HepG2 (cell line): ENCODE data around the gene ARID5B. TPM values are rescaled to one million over a fixed set of nuclear protein-coding genes. Genes with fewer than 3 reads are reported as not detected.

Source experiments
- ATAC-seq: fragments of 200-7000 bp; cut with Tn5 transposase; 3 replicates; pipeline ENCODE4 v1.9.1; 2020; ENCODE audit warnings: mild to moderate bottlenecking, moderate library complexity
- BruUV-seq: library from RNA; stranded (reverse); fragments of 400-500 nt; replicated peaks from 2 replicates; lab custom pipeline; 2021; lab: Mats Ljungman, UMichigan
- CTCF ChIA-PET: fragments of 300-600 bp; formaldehyde crosslinking; extraction: SDS; loops from one replicate; lab custom pipeline; 2021; ENCODE audit warnings: low total read pairs, inconsistent platforms, low intra/inter-chr PET ratio; lab: Yijun Ruan, JAX
- POLR2A ChIA-PET: fragments of 350-600 bp; sonication (Branson Sonifier 250); formaldehyde crosslinking; loops from one replicate; lab custom pipeline; 2020; ENCODE audit warnings: antibody characterized with exemption, inconsistent platforms; lab: Yijun Ruan, JAX
- DNase-seq: peaks from one replicate; pipeline ENCODE4 v3.0.0-alpha.2; 2015; ENCODE audit warnings: low spot score
- FAIRE-seq: peaks from 3 replicates; lab custom pipeline; 2011; peaks lifted over from hg19 to GRCh38; lab: Jason Lieb, UNC
- H2AFZ ChIP-seq: one replicate; pipeline ENCODE4 v1.6.1; 2011; ENCODE audit warnings: low read length, inconsistent platforms
- H3K27ac ChIP-seq: fragments of 300-600 bp; 3 replicates; pipeline ENCODE4 v1.8.0; 2011; ENCODE audit warnings: mixed run types, mild to moderate bottlenecking, mixed read lengths, low read length, inconsistent platforms; ENCODE audit not compliant: insufficient read depth; ENCODE audit errors: extremely low read length
- H3K27me3 ChIP-seq, 2 experiments: fragments of 200-600 bp in 1 of 2; 2 replicates in 1 of 2; 3 replicates in 1 of 2; pipeline versions ENCODE4 v1.6.0 to v1.8.0; 2011; ENCODE audit warnings: low read length in 2 of 2, mild to moderate bottlenecking in 2 of 2, moderate library complexity in 2 of 2, inconsistent platforms in 1 of 2; ENCODE audit not compliant: insufficient read depth in 2 of 2, control insufficient read depth in 1 of 2
- H3K36me3 ChIP-seq, 2 experiments: fragments of 200-600 bp in 1 of 2; replicated peaks in 1 of 2; 2 replicates in 1 of 2; 3 replicates in 1 of 2; pipeline versions ENCODE4 v1.5.1 to v1.8.0; 2011; ENCODE audit warnings: low read length in 2 of 2, inconsistent platforms in 1 of 2; ENCODE audit not compliant: insufficient read depth in 2 of 2, control insufficient read depth in 1 of 2
- H3K4me1 ChIP-seq: 2 replicates; pipeline ENCODE4 v1.5.1; 2012; ENCODE audit warnings: low read length, inconsistent platforms; ENCODE audit not compliant: insufficient read depth
- H3K4me2 ChIP-seq: 2 replicates; pipeline ENCODE4 v1.6.0; 2011; ENCODE audit warnings: low read depth, low read length, inconsistent platforms
- H3K4me3 ChIP-seq, 3 experiments: fragments of 200-600 bp in 1 of 3; sonication (generic), shearing (Covaris generic) in 1 of 3; replicated peaks in 1 of 3; 2 replicates each; pipeline ENCODE4 v1.5.1; 2011 to 2016; ENCODE audit warnings: low read length in 3 of 3, inconsistent platforms in 2 of 3, low read depth in 2 of 3, mild to moderate bottlenecking in 2 of 3, control low read depth in 1 of 3, mixed read lengths in 1 of 3; ENCODE audit not compliant: insufficient read depth in 1 of 3
- H3K79me2 ChIP-seq: one replicate; pipeline ENCODE4 v1.6.1; 2011; ENCODE audit warnings: low read length, inconsistent platforms; ENCODE audit not compliant: insufficient read depth
- H3K9ac ChIP-seq: 2 replicates; pipeline ENCODE4 v1.6.0; 2011; ENCODE audit warnings: mild to moderate bottlenecking, low read depth, low read length, inconsistent platforms; ENCODE audit not compliant: insufficient read depth
- H3K9me3 ChIP-seq: 2 replicates; pipeline ENCODE4 v1.5.1; 2012; ENCODE audit warnings: mild to moderate bottlenecking, low read length
- H4K20me1 ChIP-seq: 2 replicates; pipeline ENCODE4 v1.6.0; 2011; ENCODE audit warnings: inconsistent platforms, mild to moderate bottlenecking, low read length, moderate library complexity; ENCODE audit not compliant: insufficient read depth
- CBX5 ChIP-seq: sonication (generic); formaldehyde crosslinking; IDR thresholded peaks from 2 replicates; pipeline ENCODE4 v1.4.0; 2020; ENCODE audit warnings: missing genetic modification reagents, borderline replicate concordance
- ISL2 ChIP-seq: sonication (generic); formaldehyde crosslinking; IDR thresholded peaks from 2 replicates; pipeline ENCODE4 v1.5.0; 2020; ENCODE audit warnings: missing genetic modification reagents
- MBD4 ChIP-seq: IDR thresholded peaks from 2 replicates; pipeline ENCODE4 v1.6.1; 2012; ENCODE audit warnings: low read length, inconsistent platforms, borderline replicate concordance
- NBN ChIP-seq: fragments of 450-650 bp; conservative IDR thresholded peaks from 2 replicates; pipeline ENCODE4 v1.6.1; 2017
- PPARG ChIP-seq: conservative IDR thresholded peaks from 2 replicates; pipeline ENCODE4 v1.6.1; 2016; ENCODE audit warnings: missing biosample characterization, missing genetic modification reagents
- REL ChIP-seq: sonication (generic); formaldehyde crosslinking; conservative IDR thresholded peaks from 2 replicates; pipeline ENCODE4 v1.8.0; 2022; ENCODE audit warnings: mild to moderate bottlenecking, missing genetic modification reagents, moderate library complexity
- SIN3A ChIP-seq: IDR thresholded peaks from 2 replicates; pipeline ENCODE4 v1.6.1; 2011; ENCODE audit warnings: low read depth, mild to moderate bottlenecking, control low read depth, low read length, borderline replicate concordance
- SOX5 ChIP-seq: IDR thresholded peaks from 2 replicates; pipeline ENCODE4 v1.6.1; 2016; ENCODE audit warnings: borderline replicate concordance
- SRSF9 ChIP-seq: fragments of 200-400 bp; formaldehyde crosslinking; IDR thresholded peaks from 2 replicates; pipeline ENCODE4 v1.6.1; 2018; ENCODE audit warnings: borderline replicate concordance, mild to moderate bottlenecking, low read depth, low read length; ENCODE audit not compliant: insufficient read depth, poor library complexity, severe bottlenecking
- ZBTB40 ChIP-seq, 2 experiments: fragments of 450-650 bp in 1 of 2; sonication (generic) in 1 of 2; formaldehyde crosslinking in 1 of 2; IDR thresholded peaks; 2 replicates each; pipeline versions ENCODE4 v1.6.1 to v1.8.0; 2016 to 2022; ENCODE audit warnings: antibody characterized with exemption in 1 of 2, mild to moderate bottlenecking in 1 of 2, missing genetic modification reagents in 1 of 2
- ZNF501 ChIP-seq: sonication (generic); formaldehyde crosslinking; IDR thresholded peaks from 2 replicates; pipeline ENCODE4 v1.5.1; 2020; ENCODE audit warnings: mild to moderate bottlenecking, moderate library complexity, missing genetic modification reagents
- ZNF782 ChIP-seq: sonication (generic); formaldehyde crosslinking; IDR thresholded peaks from 2 replicates; pipeline ENCODE4 v1.4.0; 2020; ENCODE audit warnings: missing genetic modification reagents, mild to moderate bottlenecking, borderline replicate concordance
- ZNF816 ChIP-seq: sonication (generic); formaldehyde crosslinking; IDR thresholded peaks from 2 replicates; pipeline ENCODE4 v1.8.0; 2022; ENCODE audit warnings: missing genetic modification reagents, mild to moderate bottlenecking, borderline replicate concordance
- WGBS: methylation state at CpG from one replicate; pipeline ENCODE4 v1.1.6; 2017; ENCODE audit warnings: low lambda C conversion rate; 5-methylcytosine and 5-hydroxymethylcytosine counted together
- in situ Hi-C: cut with HindIII; loops from 2 replicates; pipeline ENCODE4 v1.10.0; 2017; ENCODE audit warnings: low pct_unique_long_range_greater_than_20kb; ENCODE audit not compliant: extremely low pct_ligation_motif_present
- intact Hi-C: fragments of 100-400 bp; cut with micrococcal nuclease; formaldehyde crosslinking; loops from one replicate; pipeline ENCODE4 v1.10.0; 2022; ENCODE audit not compliant: unreplicated experiment
- polyA plus RNA-seq, 8 experiments: library from polyadenylated mRNA; depleted of rRNA in 3 of 8; stranded (reverse) in 7 of 8; unstranded in 1 of 8; fragments of >200 nt; fragmentation: Illumina TruSeq in 4 of 8; extraction: Trizol in 4 of 8; gene quantifications; 2 replicates each; pipeline versions ENCODE4 v1.2.1 to v1.2.3, GENCODE V29; 2011 to 2016; ENCODE audit warnings: low read depth in 4 of 8, missing spikeins in 1 of 8, mixed read lengths in 1 of 8; ENCODE audit not compliant: insufficient read depth in 1 of 8
- total RNA-seq, 5 experiments: library from RNA; depleted of rRNA; stranded (reverse); fragments of >200 nt; fragmentation: Illumina TruSeq; extraction: Trizol; gene quantifications; 2 replicates each; pipeline ENCODE4 v1.2.3, GENCODE V29; 2016; ENCODE audit warnings: low read depth in 1 of 5
- TF ChIP-seq, protein P1 (sequence below): sonication (generic); formaldehyde crosslinking; IDR thresholded peaks from 2 replicates; pipeline ENCODE4 v1.5.0; 2020; ENCODE audit warnings: missing genetic modification reagents

The ARID5B gene
- total and polyA plus RNA-seq, 2 of the 13 experiments (the other 11 are each of a cell fraction or from before 2014, with no cell fraction given): 6.2 to 21.1 TPM

- H3K79me2 ChIP-seq: peaks cover 8% of the 10 kb centered on the region
- H2AFZ ChIP-seq: no peak overlapping the region
- peaks cover 0 to 2% of the 10 kb centered on the region in 2 experiments; a peak in 4 of 5 replicates for H3K36me3 ChIP-seq
- no peak overlapping the region for H3K4me3 ChIP-seq
- ChIA-PET CTCF (no interaction called here), POLR2A (no interaction called here)
- intact Hi-C loops (no loop called here), in situ Hi-C loops (no loop called here)
- no peaks in the 10 kb centered on the region for H3K9me3 ChIP-seq
- no peaks in the 10 kb centered on the region for H4K20me1 ChIP-seq
- no peak overlapping the region for H3K27ac ChIP-seq
- peaks cover 15% of the 10 kb centered on the region; the same call in 1 of the 2 replicates for H3K4me1 ChIP-seq
- H3K27me3 ChIP-seq: no peaks in the 10 kb centered on the region
- ATAC-seq (no peak), FAIRE-seq (no peak), DNase-seq (no peak)
- H3K9ac ChIP-seq: no peak overlapping the region
- no peak overlapping the region for H3K4me2 ChIP-seq
- WGBS: 100% methylated on average over 2 of the region's 2 CpGs
- no TSS peak for BruUV-seq
- TF ChIP-seq SIN3A (no peak), SOX5 (CRISPR knock-in tag) (no peak), ZNF501 (no peak), SRSF9 (no peak), ISL2 (CRISPR knock-in tag) (no peak), CBX5 (CRISPR knock-in tag) (no peak), ZBTB40 (IDR thresholded peaks at IDR 0.05) (no peak), ZBTB40 (CRISPR knock-in tag; IDR thresholded peaks at IDR 0.05) (no peak), PPARG (CRISPR knock-in tag) (no peak), ZNF816 (CRISPR knock-in tag) (no peak), NBN (no peak), MBD4 (no peak), REL (CRISPR knock-in tag) (no peak), ZNF782 (CRISPR knock-in tag) (no peak)
- TF ChIP-seq, protein P1, sequence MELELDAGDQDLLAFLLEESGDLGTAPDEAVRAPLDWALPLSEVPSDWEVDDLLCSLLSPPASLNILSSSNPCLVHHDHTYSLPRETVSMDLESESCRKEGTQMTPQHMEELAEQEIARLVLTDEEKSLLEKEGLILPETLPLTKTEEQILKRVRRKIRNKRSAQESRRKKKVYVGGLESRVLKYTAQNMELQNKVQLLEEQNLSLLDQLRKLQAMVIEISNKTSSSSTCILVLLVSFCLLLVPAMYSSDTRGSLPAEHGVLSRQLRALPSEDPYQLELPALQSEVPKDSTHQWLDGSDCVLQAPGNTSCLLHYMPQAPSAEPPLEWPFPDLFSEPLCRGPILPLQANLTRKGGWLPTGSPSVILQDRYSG (CRISPR knock-in tag): no peak
These were observed 86.5 kb downstream of the ARID5B start for GRCh38 chr10:61987951-61988379.
